Smooth muscle cell (in vitro differentiated cells): Measurements from ENCODE around the gene PDGFC. TPM values are rescaled to one million over a fixed set of nuclear protein-coding genes. Genes with fewer than 3 reads are reported as not detected.
A peak's percentile ranks its signal among the peaks of the same experiment; 100 is the strongest.

Experiments used
- DNase-seq: peaks from one replicate; lab custom pipeline; 2025; ENCODE audit not compliant: unreplicated experiment; lab: John Stamatoyannopoulos, UW
- H2AFZ ChIP-seq: fragments of 200-600 bp; sonication (generic); 2 replicates; pipeline ENCODE4 v1.6.0; 2016; ENCODE audit warnings: antibody characterized with exemption, low read depth, mild to moderate bottlenecking
- H3F3A ChIP-seq: fragments of 200-600 bp; sonication (generic); 2 replicates; pipeline ENCODE4 v1.6.0; 2017; ENCODE audit warnings: antibody characterized with exemption, low read depth
- H3K27ac ChIP-seq: fragments of 200-600 bp; sonication (generic); 2 replicates; pipeline ENCODE4 v1.5.1; 2016; ENCODE audit warnings: low read depth, mild to moderate bottlenecking
- H3K27me3 ChIP-seq: fragments of 200-600 bp; sonication (generic); 2 replicates; pipeline ENCODE4 v1.6.1; 2016; ENCODE audit warnings: low read depth, mild to moderate bottlenecking
- H3K36me3 ChIP-seq: fragments of 200-600 bp; sonication (generic); 2 replicates; pipeline ENCODE4 v1.5.1; 2016; ENCODE audit warnings: low read depth
- H3K4me1 ChIP-seq: fragments of 200-600 bp; sonication (generic); 2 replicates; pipeline ENCODE4 v1.5.1; 2016; ENCODE audit warnings: low read depth
- H3K4me2 ChIP-seq: fragments of 200-600 bp; sonication (generic); 2 replicates; pipeline ENCODE4 v1.6.0; 2016; ENCODE audit warnings: mild to moderate bottlenecking
- H3K4me3 ChIP-seq: fragments of 200-600 bp; sonication (generic); 2 replicates; pipeline ENCODE4 v1.5.1; 2016; ENCODE audit warnings: mild to moderate bottlenecking
- H3K79me2 ChIP-seq: fragments of 200-600 bp; sonication (generic); 2 replicates; pipeline ENCODE4 v1.6.0; 2016; ENCODE audit warnings: low read depth, mild to moderate bottlenecking
- H3K9ac ChIP-seq: fragments of 200-600 bp; sonication (generic); 2 replicates; pipeline ENCODE4 v1.6.0; 2016; ENCODE audit warnings: low read depth
- H3K9me3 ChIP-seq: fragments of 200-600 bp; sonication (generic); replicated peaks from 2 replicates; pipeline ENCODE4 v1.5.1; 2016; ENCODE audit warnings: low read depth
- H4K20me1 ChIP-seq: fragments of 200-600 bp; sonication (generic); 2 replicates; pipeline ENCODE4 v1.6.0; 2016; ENCODE audit warnings: low read depth
- WGBS: methylation state at CpG from one replicate; pipeline ENCODE4 v1.1.7; 2016; ENCODE audit warnings: low lambda C conversion rate; 5-methylcytosine and 5-hydroxymethylcytosine counted together
- polyA plus RNA-seq: library from polyadenylated mRNA; unstranded; fragments of >200 nt; fragmentation: Nextera tagmentation; extraction: Ambion mirVana; gene quantifications from 2 replicates; pipeline ENCODE4 v1.2.1, GENCODE V29; 2016
- total RNA-seq: library from RNA; depleted of rRNA; stranded (reverse); fragments of >200 nt; gene quantifications from 2 replicates; pipeline ENCODE4 v1.2.3, GENCODE V29; 2014
- TF ChIP-seq, protein P1 (sequence below): fragments of 200-600 bp; sonication (generic); IDR thresholded peaks from 2 replicates; pipeline ENCODE4 v1.5.1; 2017; ENCODE audit warnings: borderline replicate concordance, mild to moderate bottlenecking, antibody characterized with exemption; ENCODE audit not compliant: insufficient read depth, poor library complexity, severe bottlenecking

The PDGFC gene
- total and polyA plus RNA-seq, 2 experiments from 2014 or later: 56.5 to 135 TPM

DNA sequence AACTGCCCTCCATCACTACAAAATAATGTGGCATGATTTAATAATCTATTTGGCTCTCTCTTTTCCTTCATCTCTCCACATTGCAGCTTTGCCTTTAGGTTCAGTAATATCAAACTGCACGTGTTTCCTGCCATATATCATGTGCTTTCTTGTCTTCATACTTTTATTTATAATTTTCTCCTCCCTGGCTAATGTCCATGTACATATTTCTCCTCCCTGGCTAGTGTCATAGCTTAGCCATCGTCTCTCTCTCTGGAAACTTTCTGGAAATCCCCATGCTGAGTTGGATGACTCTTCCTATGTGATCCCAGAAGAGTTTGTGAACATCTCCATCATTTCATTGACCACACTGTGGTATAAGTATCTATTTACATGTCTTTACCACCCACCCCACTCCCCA, 21.3 kb upstream of the PDGFC start:
- no peak for DNase-seq
- Histone ChIP-seq H3K9ac (no peak overlapping the region), H3K4me3 (no peak overlapping the region), H3F3A (no peaks in the 10 kb centered on the region), H3K36me3 (no peaks in the 10 kb centered on the region), H4K20me1 (no peaks in the 10 kb centered on the region), H3K4me2 (no peak overlapping the region), H2AFZ (peak overlapping the region; percentile 61), H3K79me2 (no peaks in the 10 kb centered on the region), H3K27ac (peak overlapping the region; percentile 8), H3K4me1 (no peaks in the 10 kb centered on the region), H3K9me3 (no peaks in the 10 kb centered on the region), H3K27me3 (no peaks in the 10 kb centered on the region)
- 31% methylated on average over 2 of the region's 2 CpGs for WGBS
- TF ChIP-seq, protein P1, sequence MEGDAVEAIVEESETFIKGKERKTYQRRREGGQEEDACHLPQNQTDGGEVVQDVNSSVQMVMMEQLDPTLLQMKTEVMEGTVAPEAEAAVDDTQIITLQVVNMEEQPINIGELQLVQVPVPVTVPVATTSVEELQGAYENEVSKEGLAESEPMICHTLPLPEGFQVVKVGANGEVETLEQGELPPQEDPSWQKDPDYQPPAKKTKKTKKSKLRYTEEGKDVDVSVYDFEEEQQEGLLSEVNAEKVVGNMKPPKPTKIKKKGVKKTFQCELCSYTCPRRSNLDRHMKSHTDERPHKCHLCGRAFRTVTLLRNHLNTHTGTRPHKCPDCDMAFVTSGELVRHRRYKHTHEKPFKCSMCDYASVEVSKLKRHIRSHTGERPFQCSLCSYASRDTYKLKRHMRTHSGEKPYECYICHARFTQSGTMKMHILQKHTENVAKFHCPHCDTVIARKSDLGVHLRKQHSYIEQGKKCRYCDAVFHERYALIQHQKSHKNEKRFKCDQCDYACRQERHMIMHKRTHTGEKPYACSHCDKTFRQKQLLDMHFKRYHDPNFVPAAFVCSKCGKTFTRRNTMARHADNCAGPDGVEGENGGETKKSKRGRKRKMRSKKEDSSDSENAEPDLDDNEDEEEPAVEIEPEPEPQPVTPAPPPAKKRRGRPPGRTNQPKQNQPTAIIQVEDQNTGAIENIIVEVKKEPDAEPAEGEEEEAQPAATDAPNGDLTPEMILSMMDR: no peak

DNA sequence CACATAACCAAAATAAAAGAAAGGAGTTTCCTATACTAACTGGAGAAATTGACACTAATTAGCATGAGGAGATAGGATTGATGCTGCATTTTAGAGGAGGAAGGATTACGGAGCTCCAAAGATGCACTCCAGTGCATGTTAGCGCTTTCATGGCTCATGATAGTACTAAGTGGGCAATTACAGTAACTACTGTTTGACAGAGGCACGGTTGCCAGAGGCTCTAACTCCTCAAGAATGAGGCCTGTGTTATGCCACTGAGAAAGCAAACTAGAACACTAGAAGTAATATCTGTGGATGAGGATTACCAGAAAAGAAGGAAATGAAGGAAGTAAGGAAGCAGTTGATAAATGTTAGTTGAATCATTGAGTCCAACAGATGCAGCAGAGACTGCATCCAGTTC, 19.6 kb upstream of the PDGFC start:
- Histone ChIP-seq H3K4me2 (no peak overlapping the region), H3K79me2 (no peaks in the 10 kb centered on the region), H3K4me3 (no peak overlapping the region), H3K4me1 (no peaks in the 10 kb centered on the region), H3K36me3 (no peaks in the 10 kb centered on the region), H2AFZ (peak overlapping the region; percentile 26), H3K27me3 (no peaks in the 10 kb centered on the region), H3K27ac (no peak overlapping the region), H4K20me1 (no peaks in the 10 kb centered on the region), H3K9ac (no peak overlapping the region), H3K9me3 (no peaks in the 10 kb centered on the region), H3F3A (no peaks in the 10 kb centered on the region)
- 55% methylated on average over 3 of the region's 3 CpGs for WGBS
- DNase-seq: no peak
- TF ChIP-seq, protein P1: no peak

DNA sequence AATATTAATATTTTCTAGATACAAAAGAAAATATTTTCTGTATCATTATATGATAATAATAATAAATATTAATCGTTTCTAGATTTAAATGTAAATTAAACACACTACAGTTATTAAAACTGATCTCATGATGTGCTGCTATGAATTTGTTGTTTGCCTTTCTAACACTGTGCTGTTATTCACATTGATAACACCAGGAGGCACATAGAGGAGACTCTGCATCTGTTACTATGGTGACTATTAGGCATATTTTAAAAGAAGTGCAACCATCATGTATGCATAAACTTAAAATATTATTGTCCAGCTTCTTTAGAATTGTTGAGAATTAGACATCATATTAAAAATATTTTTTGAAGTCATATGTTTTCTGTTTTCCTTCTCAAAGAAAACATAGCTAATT, 11.8 kb upstream of the PDGFC start:
- WGBS: 69% methylated on average over 1 of the region's 1 CpG
- Histone ChIP-seq H2AFZ (no peak overlapping the region), H3K9me3 (no peaks in the 10 kb centered on the region), H3K4me2 (no peak overlapping the region), H3K36me3 (no peaks in the 10 kb centered on the region), H3K27me3 (no peaks in the 10 kb centered on the region), H3K27ac (no peak overlapping the region), H3K4me3 (no peak overlapping the region), H3K4me1 (no peaks in the 10 kb centered on the region), H3K9ac (no peak overlapping the region), H4K20me1 (no peaks in the 10 kb centered on the region), H3K79me2 (no peaks in the 10 kb centered on the region), H3F3A (no peaks in the 10 kb centered on the region)
- TF ChIP-seq, protein P1: peak; percentile 42
- DNase-seq: no peak

DNA sequence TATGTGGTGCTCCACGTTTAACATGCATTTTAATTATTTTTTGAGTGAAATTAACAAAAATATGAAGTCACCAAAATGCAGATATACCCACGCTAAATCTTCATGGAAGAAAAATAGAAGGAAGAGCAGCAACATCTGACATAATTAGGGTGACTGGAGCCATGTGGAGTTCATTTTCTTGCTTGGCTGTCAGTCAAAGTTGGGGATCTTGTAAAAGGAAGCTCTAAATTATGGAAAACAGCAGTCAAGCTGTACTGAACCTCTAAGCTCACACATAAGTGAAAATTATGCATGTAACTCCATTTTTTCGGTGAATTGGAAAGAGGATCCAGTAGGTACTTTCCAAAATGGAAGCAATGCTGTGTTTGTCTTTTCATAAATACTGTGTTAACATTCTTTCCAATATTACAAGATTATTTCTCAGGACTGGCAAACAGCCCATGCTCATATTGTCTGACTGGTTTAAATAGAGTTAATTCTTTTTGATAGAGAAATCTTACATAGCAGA, 9.7 kb upstream of the PDGFC start:
- no peaks in the 10 kb centered on the region for H3F3A ChIP-seq
- H3K27me3 ChIP-seq: no peaks in the 10 kb centered on the region
- no peak overlapping the region for H2AFZ ChIP-seq
- no peak for DNase-seq
- no peaks in the 10 kb centered on the region for H3K79me2 ChIP-seq
- no peak overlapping the region for H3K4me2 ChIP-seq
- no peaks in the 10 kb centered on the region for H4K20me1 ChIP-seq
- 90% methylated on average over 3 of the region's 3 CpGs for WGBS
- H3K4me3 ChIP-seq: no peak overlapping the region
- TF ChIP-seq, protein P1: no peak
- peaks cover 7% of the 10 kb centered on the region for H3K4me1 ChIP-seq
- no peaks in the 10 kb centered on the region for H3K36me3 ChIP-seq
- no peak overlapping the region for H3K27ac ChIP-seq
- H3K9ac ChIP-seq: no peak overlapping the region
- no peaks in the 10 kb centered on the region for H3K9me3 ChIP-seq
